HL-60 (cell line): Measurements from ENCODE around the gene KRT17.
A peak's percentile ranks its signal among the peaks of the same experiment; 100 is the strongest.

ENCODE experiments used
- DNase-seq, 2 experiments: peaks; one replicate each; pipeline ENCODE4 v3.0.0-alpha.2; 2010 to 2020; ENCODE audit warnings: low read depth in 1 of 2, low spot score in 1 of 2
- H3K27ac ChIP-seq: fragments of 250-450 bp; sonication (Bioruptor Pico); replicated peaks from 2 replicates; pipeline ENCODE4 v1.5.1; 2020; ENCODE audit warnings: mild to moderate bottlenecking, moderate library complexity
- H3K27me3 ChIP-seq: fragments of 250-450 bp; sonication (Bioruptor Pico); 2 replicates; pipeline ENCODE4 v1.5.1; 2021; ENCODE audit warnings: mild to moderate bottlenecking, moderate library complexity; ENCODE audit not compliant: insufficient read depth, poor library complexity, severe bottlenecking
- H3K4me3 ChIP-seq: replicated peaks from 2 replicates; pipeline ENCODE4 v1.5.1; 2011; ENCODE audit warnings: mild to moderate bottlenecking, control low read depth, low read length; ENCODE audit not compliant: insufficient read depth
- CTCF ChIP-seq: IDR thresholded peaks from one replicate; pipeline ENCODE4 v1.5.1; 2011; ENCODE audit warnings: low read length, control low read depth, inconsistent platforms; ENCODE audit not compliant: insufficient read depth
- GABPA ChIP-seq: IDR thresholded peaks from 2 replicates; pipeline ENCODE4 v1.6.1; 2012; ENCODE audit warnings: low read depth
- POLR2AphosphoS5 ChIP-seq: IDR thresholded peaks from 2 replicates; pipeline ENCODE4 v1.6.1; 2012; ENCODE audit warnings: low read depth
- SPI1 ChIP-seq: IDR thresholded peaks from 2 replicates; pipeline ENCODE4 v1.6.1; 2012; ENCODE audit warnings: low read depth, mild to moderate bottlenecking, borderline replicate concordance
- long read RNA-seq: library from polyadenylated mRNA; unstranded; transcript quantifications from one replicate; pipeline ENCODE4 v2.0.0, GENCODE V29; 2020
- TF ChIP-seq, protein P1 (sequence below): IDR thresholded peaks from 2 replicates; pipeline ENCODE4 v1.6.1; 2012; ENCODE audit warnings: low read depth; ENCODE audit not compliant: insufficient replicate concordance

Gene KRT17
- long read RNA-seq, result 0 reads

DNA sequence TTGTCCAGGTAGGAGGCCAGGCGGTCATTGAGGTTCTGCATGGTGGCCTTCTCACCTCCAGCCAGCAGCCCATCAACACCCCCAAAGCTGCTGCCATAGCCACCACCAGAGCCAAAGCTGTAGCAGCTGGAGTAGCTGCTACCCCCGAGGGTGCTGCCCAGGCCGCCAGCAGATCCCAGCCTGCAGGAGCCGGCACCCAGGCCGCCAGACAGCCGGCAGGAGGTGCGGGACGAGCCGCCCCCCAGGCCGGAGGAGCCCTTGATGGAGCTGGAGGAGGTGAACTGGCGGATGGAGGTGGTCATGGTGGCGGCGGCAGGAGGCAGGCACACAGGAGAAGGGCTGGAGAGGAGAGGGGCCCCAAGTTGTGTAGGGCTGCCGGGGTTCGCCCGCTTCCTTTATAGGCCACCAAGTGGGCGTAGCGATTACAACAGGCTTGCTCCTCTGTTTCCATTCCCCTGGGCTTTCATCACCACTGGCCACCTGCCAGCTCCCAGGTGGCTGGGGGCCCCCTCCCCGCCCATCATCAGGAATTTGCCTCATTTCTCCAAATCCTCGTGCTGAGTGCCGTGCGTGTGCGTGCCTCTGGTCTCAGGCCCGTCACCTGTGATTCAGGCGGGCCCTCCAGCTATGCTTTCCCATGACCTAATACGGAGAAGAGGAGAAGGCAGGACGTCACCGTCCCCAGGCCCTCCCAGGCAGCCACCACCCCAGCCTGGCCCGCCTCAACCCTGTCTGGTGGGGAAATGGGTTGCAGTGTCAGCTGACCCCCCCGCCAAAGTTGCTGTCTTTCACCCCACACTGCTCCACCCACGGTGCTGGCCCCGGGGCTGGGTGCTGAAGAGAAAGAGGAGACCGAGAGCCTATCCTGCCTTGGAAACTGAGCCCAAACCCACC lies at the start of gene KRT17:
TSS of gene KRT17 (minus strand) at position 368 of the 894 bp plus-strand sequence. CDS start at position 302, 66 bp downstream.
- Histone ChIP-seq H3K4me3 (no peak within 1 kb of the TSS), H3K27ac (no peak within 1 kb of the TSS), H3K27me3 (no peaks in the 10 kb centered on the region)
- TF ChIP-seq GABPA (no peak), POLR2AphosphoS5 (peak; percentile 56; the same call in 1 of the 2 replicates)
- TF ChIP-seq, protein P1, sequence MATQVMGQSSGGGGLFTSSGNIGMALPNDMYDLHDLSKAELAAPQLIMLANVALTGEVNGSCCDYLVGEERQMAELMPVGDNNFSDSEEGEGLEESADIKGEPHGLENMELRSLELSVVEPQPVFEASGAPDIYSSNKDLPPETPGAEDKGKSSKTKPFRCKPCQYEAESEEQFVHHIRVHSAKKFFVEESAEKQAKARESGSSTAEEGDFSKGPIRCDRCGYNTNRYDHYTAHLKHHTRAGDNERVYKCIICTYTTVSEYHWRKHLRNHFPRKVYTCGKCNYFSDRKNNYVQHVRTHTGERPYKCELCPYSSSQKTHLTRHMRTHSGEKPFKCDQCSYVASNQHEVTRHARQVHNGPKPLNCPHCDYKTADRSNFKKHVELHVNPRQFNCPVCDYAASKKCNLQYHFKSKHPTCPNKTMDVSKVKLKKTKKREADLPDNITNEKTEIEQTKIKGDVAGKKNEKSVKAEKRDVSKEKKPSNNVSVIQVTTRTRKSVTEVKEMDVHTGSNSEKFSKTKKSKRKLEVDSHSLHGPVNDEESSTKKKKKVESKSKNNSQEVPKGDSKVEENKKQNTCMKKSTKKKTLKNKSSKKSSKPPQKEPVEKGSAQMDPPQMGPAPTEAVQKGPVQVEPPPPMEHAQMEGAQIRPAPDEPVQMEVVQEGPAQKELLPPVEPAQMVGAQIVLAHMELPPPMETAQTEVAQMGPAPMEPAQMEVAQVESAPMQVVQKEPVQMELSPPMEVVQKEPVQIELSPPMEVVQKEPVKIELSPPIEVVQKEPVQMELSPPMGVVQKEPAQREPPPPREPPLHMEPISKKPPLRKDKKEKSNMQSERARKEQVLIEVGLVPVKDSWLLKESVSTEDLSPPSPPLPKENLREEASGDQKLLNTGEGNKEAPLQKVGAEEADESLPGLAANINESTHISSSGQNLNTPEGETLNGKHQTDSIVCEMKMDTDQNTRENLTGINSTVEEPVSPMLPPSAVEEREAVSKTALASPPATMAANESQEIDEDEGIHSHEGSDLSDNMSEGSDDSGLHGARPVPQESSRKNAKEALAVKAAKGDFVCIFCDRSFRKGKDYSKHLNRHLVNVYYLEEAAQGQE, result peak; percentile 85
- DNase-seq, result peak; percentile 18 to 40

- no peak for DNase-seq
- no peak overlapping the region for H3K4me3 ChIP-seq
- no peaks in the 10 kb centered on the region for H3K27me3 ChIP-seq
These were observed 47.8 kb upstream of the KRT17 start for GRCh38 chr17:41672153-41672552.

GRCh38 chr17:41667280-41668041 lies 43.1 kb upstream of the KRT17 start:
- H3K4me3 ChIP-seq, result no peak overlapping the region
- no peak for DNase-seq

More at GRCh38 chr17:41672153-41672552, 47.8 kb upstream of the KRT17 start:
- TF ChIP-seq GABPA, result no peak
- no peak for TF ChIP-seq POLR2AphosphoS5
- TF ChIP-seq, protein P1, result no peak
- TF ChIP-seq SPI1, result no peak
- TF ChIP-seq CTCF, result no peak
- no peak overlapping the region for H3K27ac ChIP-seq

More at GRCh38 chr17:41667280-41668041, 43.1 kb upstream of the KRT17 start:
- TF ChIP-seq CTCF (no peak), POLR2AphosphoS5 (no peak)
- Histone ChIP-seq H3K27me3 (no peaks in the 10 kb centered on the region), H3K27ac (peak overlapping the region; percentile 78)
